Measurements from ENCODE around the gene GYPC.

Gene GYPC

DNA sequence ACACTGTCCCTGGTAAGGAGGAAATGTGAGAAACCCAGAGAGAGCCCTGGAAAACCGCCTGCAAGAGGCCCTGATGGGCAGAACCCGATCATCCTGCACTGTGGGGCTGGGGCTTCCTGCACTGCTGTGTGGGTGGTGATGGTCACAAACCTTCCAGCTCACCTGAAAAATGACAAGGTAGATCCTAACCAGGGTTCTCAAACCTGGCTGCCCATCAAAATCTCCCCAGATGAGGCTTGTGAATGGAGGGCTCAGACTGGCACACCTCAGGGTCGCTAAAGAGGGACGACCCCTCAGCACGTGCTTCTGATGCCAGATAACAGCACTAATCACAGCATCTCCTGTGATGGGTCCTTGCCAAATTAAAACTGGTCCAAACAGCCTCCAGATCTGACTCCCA is 74.7 kb downstream of the GYPC start:
- DNase-seq (ENCODE audit: low read depth in 2 of 2), result no peak

DNA sequence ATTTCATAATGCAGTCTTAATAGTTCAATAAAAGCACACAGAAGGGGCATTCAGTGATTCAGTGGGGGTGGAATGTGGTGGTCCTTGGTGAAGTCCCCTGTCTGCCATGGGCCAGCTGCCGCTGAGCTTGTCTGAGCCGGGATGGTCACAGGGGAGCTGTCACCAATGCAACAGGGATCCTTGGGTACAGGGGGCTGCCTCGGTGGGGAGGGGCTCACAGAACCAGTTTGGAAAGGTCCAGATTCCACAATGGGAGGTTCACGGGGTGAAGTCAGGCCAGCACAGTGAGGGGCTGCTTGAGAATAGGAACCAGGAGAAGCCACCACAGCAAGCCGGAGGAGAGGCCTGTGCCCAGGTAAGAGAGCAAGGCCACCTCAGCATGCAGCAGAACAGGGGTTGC is 75.4 kb downstream of the GYPC start:
- DNase-seq (ENCODE audit: low read depth in 2 of 2), result no peak

DNA sequence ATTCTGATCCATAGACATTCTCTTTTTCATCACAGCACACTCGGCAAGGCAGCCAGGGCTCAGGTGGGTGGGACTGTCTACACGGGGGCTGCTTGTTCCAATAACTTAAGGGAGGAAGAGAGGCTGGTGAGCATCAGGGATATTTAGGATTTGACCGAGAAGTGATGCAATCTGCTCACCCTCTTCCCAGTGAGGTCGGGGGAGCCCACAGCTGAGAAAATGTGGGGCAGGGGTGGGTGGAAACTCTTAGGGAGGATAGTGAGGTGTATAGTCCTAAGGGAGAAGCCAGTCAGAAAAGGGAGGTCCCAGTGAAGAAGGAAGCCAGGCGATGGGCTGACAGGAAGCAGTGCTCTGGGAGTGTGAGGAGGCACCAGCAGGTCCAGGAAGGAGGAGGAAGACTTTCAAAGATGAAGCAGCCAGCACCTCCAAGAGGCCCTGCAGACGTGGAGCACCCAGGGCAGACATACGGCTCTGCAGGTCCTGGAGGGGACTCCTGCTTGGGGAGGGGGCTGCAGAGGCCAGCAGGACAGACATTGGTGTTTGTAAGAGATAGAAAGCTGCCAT is 76.8 kb downstream of the GYPC start:
- no peak for DNase-seq (ENCODE audit: low read depth in 2 of 2)

- no peak for DNase-seq (ENCODE audit: low read depth in 2 of 2)
Observed at GRCh38 chr2:126733795-126734194, 77.8 kb downstream of the GYPC start.

GRCh38 chr2:126736133-126736874 is 80.3 kb downstream of the GYPC start:
- DNase-seq (ENCODE audit: low read depth in 2 of 2), result no peak

- no peak for DNase-seq (ENCODE audit: low read depth in 2 of 2)
Observed at GRCh38 chr2:126739141-126739540, 83.2 kb downstream of the GYPC start.

- no peak for DNase-seq (ENCODE audit: low read depth in 2 of 2)
Observed at GRCh38 chr2:126744640-126745039, 88.7 kb downstream of the GYPC start.

Measured in stimulated activated CD4-positive, alpha-beta T cell treated with anti-CD3 and anti-CD28 coated beads, Interleukin-4, amount 100 ng/mL, for 48 hours (primary cell).